Measurements from ENCODE around the gene AGPAT1. TPM values are rescaled to one million over a fixed set of nuclear protein-coding genes. Genes with fewer than 3 reads are reported as not detected.
A peak's percentile ranks its signal among the peaks of the same experiment; 100 is the strongest.

The AGPAT1 gene
- total and polyA plus RNA-seq, 2 of the 13 experiments (the other 11 are each of a cell fraction or from before 2014, with no cell fraction given), result 51.3 to 139 TPM

DNA sequence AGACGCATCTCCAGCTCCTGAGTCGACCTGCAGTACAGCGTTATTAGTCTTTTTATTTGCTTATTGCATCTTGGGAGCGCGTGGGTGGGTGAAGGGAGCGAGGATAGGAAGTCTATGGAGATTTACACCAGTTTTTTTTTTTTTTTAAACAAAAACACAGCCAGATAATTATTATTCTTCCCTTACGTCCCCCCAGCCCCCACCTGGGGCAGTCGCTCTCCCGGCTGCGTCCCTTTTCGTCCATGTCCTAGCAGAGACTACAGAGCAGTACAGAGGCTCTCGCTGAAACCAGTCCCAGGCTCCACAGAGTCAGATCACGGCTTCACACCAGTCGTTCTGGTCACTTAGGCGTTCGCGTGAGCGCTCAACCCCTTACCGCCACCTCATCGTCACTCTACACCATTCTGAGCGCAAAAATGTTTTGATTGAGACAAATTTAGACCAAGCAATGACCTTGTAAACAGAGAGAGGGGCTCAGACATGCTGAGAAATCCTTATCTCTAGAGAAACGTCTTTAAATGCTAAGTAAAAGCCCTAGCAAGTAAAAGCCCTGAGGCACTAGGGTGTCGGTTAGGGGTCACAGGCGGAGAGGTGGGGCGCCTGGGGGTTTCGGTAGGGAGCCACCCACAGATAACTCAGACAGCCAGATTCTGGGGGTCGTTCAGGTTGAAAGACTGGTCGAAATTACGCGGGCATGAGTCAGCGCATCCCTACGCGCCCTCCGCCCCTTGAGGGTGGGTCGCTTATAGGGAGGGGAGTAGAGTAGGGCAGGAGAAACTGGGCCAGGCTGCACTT lies 22.9 kb downstream of the AGPAT1 start (continued):
- no peak for TF ChIP-seq ATM (IDR thresholded peaks at IDR 0.05; ENCODE audit: borderline replicate concordance)
- no peak for TF ChIP-seq ZNF207 (IDR thresholded peaks at IDR 0.05; ENCODE audit: borderline replicate concordance)
- no peak for TF ChIP-seq ZNF10 (CRISPR knock-in tag; IDR thresholded peaks at IDR 0.05; ENCODE audit: borderline replicate concordance, low read depth)
- TF ChIP-seq SMAD9 (CRISPR knock-in tag; IDR thresholded peaks at IDR 0.05), result no peak
- TF ChIP-seq, protein P1, sequence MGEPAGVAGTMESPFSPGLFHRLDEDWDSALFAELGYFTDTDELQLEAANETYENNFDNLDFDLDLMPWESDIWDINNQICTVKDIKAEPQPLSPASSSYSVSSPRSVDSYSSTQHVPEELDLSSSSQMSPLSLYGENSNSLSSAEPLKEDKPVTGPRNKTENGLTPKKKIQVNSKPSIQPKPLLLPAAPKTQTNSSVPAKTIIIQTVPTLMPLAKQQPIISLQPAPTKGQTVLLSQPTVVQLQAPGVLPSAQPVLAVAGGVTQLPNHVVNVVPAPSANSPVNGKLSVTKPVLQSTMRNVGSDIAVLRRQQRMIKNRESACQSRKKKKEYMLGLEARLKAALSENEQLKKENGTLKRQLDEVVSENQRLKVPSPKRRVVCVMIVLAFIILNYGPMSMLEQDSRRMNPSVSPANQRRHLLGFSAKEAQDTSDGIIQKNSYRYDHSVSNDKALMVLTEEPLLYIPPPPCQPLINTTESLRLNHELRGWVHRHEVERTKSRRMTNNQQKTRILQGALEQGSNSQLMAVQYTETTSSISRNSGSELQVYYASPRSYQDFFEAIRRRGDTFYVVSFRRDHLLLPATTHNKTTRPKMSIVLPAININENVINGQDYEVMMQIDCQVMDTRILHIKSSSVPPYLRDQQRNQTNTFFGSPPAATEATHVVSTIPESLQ (CRISPR knock-in tag; conservative IDR thresholded peaks at IDR 0.05), result no peak
- TF ChIP-seq ZIK1 (CRISPR knock-in tag; IDR thresholded peaks at IDR 0.05; ENCODE audit: borderline replicate concordance, low read depth), result 0 out of 2 replicates have a peak, but pooled peaks have one; percentile 19
- TF ChIP-seq ZNF160 (CRISPR knock-in tag; IDR thresholded peaks at IDR 0.05), result 0 out of 2 replicates have a peak, but pooled peaks have one; percentile 2
- no peak for TF ChIP-seq SPEN (CRISPR knock-in tag; IDR thresholded peaks at IDR 0.05; ENCODE audit: low read depth)
- peak; percentile 71 for TF ChIP-seq FOSL2 (CRISPR knock-in tag; IDR thresholded peaks at IDR 0.05)
- no peak for TF ChIP-seq ZNF674 (CRISPR knock-in tag; IDR thresholded peaks at IDR 0.05; ENCODE audit: low read depth)
- TF ChIP-seq GABPA (IDR thresholded peaks at IDR 0.05; ENCODE audit: low read depth, low read length), result no peak
- no peak for TF ChIP-seq GABPA (CRISPR knock-in tag; IDR thresholded peaks at IDR 0.05; ENCODE audit: low read depth)
- TF ChIP-seq ETV5 (CRISPR knock-in tag; IDR thresholded peaks at IDR 0.05; ENCODE audit: borderline replicate concordance), result no peak
- 0 out of 2 replicates have a peak, but pooled peaks have one; percentile 38 for TF ChIP-seq ZBTB7A (CRISPR knock-in tag; IDR thresholded peaks at IDR 0.05)
- no peak for TF ChIP-seq MEIS2 (CRISPR knock-in tag; IDR thresholded peaks at IDR 0.05)
- TF ChIP-seq, protein P2, sequence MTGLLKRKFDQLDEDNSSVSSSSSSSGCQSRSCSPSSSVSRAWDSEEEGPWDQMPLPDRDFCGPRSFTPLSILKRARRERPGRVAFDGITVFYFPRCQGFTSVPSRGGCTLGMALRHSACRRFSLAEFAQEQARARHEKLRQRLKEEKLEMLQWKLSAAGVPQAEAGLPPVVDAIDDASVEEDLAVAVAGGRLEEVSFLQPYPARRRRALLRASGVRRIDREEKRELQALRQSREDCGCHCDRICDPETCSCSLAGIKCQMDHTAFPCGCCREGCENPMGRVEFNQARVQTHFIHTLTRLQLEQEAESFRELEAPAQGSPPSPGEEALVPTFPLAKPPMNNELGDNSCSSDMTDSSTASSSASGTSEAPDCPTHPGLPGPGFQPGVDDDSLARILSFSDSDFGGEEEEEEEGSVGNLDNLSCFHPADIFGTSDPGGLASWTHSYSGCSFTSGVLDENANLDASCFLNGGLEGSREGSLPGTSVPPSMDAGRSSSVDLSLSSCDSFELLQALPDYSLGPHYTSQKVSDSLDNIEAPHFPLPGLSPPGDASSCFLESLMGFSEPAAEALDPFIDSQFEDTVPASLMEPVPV (CRISPR knock-in tag; IDR thresholded peaks at IDR 0.05), result no peak
- TF ChIP-seq, protein P3, sequence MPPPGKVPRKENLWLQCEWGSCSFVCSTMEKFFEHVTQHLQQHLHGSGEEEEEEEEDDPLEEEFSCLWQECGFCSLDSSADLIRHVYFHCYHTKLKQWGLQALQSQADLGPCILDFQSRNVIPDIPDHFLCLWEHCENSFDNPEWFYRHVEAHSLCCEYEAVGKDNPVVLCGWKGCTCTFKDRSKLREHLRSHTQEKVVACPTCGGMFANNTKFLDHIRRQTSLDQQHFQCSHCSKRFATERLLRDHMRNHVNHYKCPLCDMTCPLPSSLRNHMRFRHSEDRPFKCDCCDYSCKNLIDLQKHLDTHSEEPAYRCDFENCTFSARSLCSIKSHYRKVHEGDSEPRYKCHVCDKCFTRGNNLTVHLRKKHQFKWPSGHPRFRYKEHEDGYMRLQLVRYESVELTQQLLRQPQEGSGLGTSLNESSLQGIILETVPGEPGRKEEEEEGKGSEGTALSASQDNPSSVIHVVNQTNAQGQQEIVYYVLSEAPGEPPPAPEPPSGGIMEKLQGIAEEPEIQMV (CRISPR knock-in tag; IDR thresholded peaks at IDR 0.05; ENCODE audit: low read depth), result no peak
- no peak; the same call in 1 of the 2 replicates for TF ChIP-seq ZNF350 (CRISPR knock-in tag; IDR thresholded peaks at IDR 0.05; ENCODE audit: borderline replicate concordance, low read depth)
- TF ChIP-seq ZNF224 (CRISPR knock-in tag; IDR thresholded peaks at IDR 0.05), result no peak; the same call in 1 of the 2 replicates
- TF ChIP-seq, protein P4, sequence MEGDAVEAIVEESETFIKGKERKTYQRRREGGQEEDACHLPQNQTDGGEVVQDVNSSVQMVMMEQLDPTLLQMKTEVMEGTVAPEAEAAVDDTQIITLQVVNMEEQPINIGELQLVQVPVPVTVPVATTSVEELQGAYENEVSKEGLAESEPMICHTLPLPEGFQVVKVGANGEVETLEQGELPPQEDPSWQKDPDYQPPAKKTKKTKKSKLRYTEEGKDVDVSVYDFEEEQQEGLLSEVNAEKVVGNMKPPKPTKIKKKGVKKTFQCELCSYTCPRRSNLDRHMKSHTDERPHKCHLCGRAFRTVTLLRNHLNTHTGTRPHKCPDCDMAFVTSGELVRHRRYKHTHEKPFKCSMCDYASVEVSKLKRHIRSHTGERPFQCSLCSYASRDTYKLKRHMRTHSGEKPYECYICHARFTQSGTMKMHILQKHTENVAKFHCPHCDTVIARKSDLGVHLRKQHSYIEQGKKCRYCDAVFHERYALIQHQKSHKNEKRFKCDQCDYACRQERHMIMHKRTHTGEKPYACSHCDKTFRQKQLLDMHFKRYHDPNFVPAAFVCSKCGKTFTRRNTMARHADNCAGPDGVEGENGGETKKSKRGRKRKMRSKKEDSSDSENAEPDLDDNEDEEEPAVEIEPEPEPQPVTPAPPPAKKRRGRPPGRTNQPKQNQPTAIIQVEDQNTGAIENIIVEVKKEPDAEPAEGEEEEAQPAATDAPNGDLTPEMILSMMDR (CRISPR knock-in tag; IDR thresholded peaks at IDR 0.05), result no peak
- TF ChIP-seq CBX5 (CRISPR knock-in tag; IDR thresholded peaks at IDR 0.05; ENCODE audit: borderline replicate concordance), result no peak
- TF ChIP-seq TBX2 (CRISPR knock-in tag; IDR thresholded peaks at IDR 0.05; ENCODE audit: borderline replicate concordance), result no peak
